HEK293 (cell line): ENCODE results near the gene TYW1B.
A peak's percentile ranks its signal among the peaks of the same experiment; 100 is the strongest.
"Not testable (repeated sequence)": the region's sequence is repeated elsewhere in the genome, so short reads cannot be mapped to it uniquely, and the experiment has no call there.

Experiments
- CTCF ChIA-PET: fragments of 350-600 bp; formaldehyde crosslinking; extraction: SDS; loops from one replicate; lab custom pipeline; 2021; ENCODE audit warnings: antibody characterized with exemption; lab: Yijun Ruan, JAX
- POLR2A ChIA-PET: fragments of 300-600 bp; formaldehyde crosslinking; extraction: SDS; loops from one replicate; lab custom pipeline; 2020; ENCODE audit warnings: antibody characterized with exemption, inconsistent platforms; lab: Yijun Ruan, JAX
- H3K27ac ChIP-seq: fragments of 200-500 bp; sonication (Bioruptor generic); 2 replicates; pipeline ENCODE4 v1.5.1; 2014; ENCODE audit warnings: low read depth, low read length, control low read depth, inconsistent platforms; ENCODE audit errors: extremely low read depth
- H3K36me3 ChIP-seq, 2 experiments: fragments of 200-500 bp in 1 of 2; sonication (Bioruptor generic) in 1 of 2; 1 replicate in 1 of 2; 2 replicates in 1 of 2; pipeline ENCODE4 v1.5.1; 2014 to 2017; ENCODE audit warnings: inconsistent platforms in 2 of 2, low read length in 2 of 2; ENCODE audit not compliant: control insufficient read depth in 2 of 2, insufficient read depth in 1 of 2
- H3K4me1 ChIP-seq: fragments of 200-500 bp; sonication (Bioruptor generic); 2 replicates; pipeline ENCODE4 v1.5.1; 2014; ENCODE audit warnings: mild to moderate bottlenecking, low read length, inconsistent platforms; ENCODE audit not compliant: control insufficient read depth, insufficient read depth
- H3K4me3 ChIP-seq: 2 replicates; pipeline ENCODE4 v1.5.1; 2011; ENCODE audit warnings: low read depth, mild to moderate bottlenecking, control low read depth, low read length, moderate library complexity
- H3K9me3 ChIP-seq: fragments of 200-500 bp; sonication (Bioruptor generic); 2 replicates; pipeline ENCODE4 v1.5.1; 2014; ENCODE audit warnings: low read depth, low read length, inconsistent platforms; ENCODE audit not compliant: control insufficient read depth, insufficient read depth
- EGR2 ChIP-seq: fragments of 450-650 bp; formaldehyde crosslinking; IDR thresholded peaks from 2 replicates; pipeline ENCODE4 v1.5.1; 2016; ENCODE audit warnings: low read depth, missing biosample characterization, missing genetic modification characterization
- GLIS1 ChIP-seq: fragments of 450-650 bp; formaldehyde crosslinking; IDR thresholded peaks from 2 replicates; pipeline ENCODE4 v1.5.1; 2016; ENCODE audit warnings: missing biosample characterization, missing genetic modification characterization
- HOXD13 ChIP-seq: sonication (generic); formaldehyde crosslinking; IDR thresholded peaks from 2 replicates; pipeline ENCODE4 v1.8.0; 2022; ENCODE audit warnings: missing genetic modification reagents, borderline replicate concordance
- KLF16 ChIP-seq: fragments of 450-650 bp; formaldehyde crosslinking; IDR thresholded peaks from 2 replicates; pipeline ENCODE4 v1.5.1; 2017; ENCODE audit warnings: missing biosample characterization, missing genetic modification characterization
- OVOL3 ChIP-seq: fragments of 450-650 bp; formaldehyde crosslinking; IDR thresholded peaks from 2 replicates; pipeline ENCODE4 v1.5.1; 2016; ENCODE audit warnings: missing biosample characterization, missing genetic modification characterization
- ZFHX2 ChIP-seq: fragments of 450-650 bp; formaldehyde crosslinking; conservative IDR thresholded peaks from 2 replicates; pipeline ENCODE4 v1.5.1; 2016; ENCODE audit warnings: missing biosample characterization, missing genetic modification characterization
- ZNF114 ChIP-seq: fragments of 450-650 bp; formaldehyde crosslinking; IDR thresholded peaks from 2 replicates; pipeline ENCODE4 v1.5.0; 2017; ENCODE audit warnings: missing biosample characterization, missing genetic modification characterization
- ZNF121 ChIP-seq: fragments of 450-650 bp; formaldehyde crosslinking; IDR thresholded peaks from 2 replicates; pipeline ENCODE4 v1.5.1; 2016; ENCODE audit warnings: missing biosample characterization, missing genetic modification characterization
- ZNF132 ChIP-seq: fragments of 450-650 bp; formaldehyde crosslinking; IDR thresholded peaks from 2 replicates; pipeline ENCODE4 v1.5.1; 2017; ENCODE audit warnings: missing biosample characterization, missing genetic modification characterization, borderline replicate concordance
- ZNF19 ChIP-seq: fragments of 450-650 bp; formaldehyde crosslinking; IDR thresholded peaks from 2 replicates; pipeline ENCODE4; 2016; ENCODE audit warnings: missing biosample characterization, missing genetic modification characterization, low read depth
- ZNF214 ChIP-seq: fragments of 450-650 bp; formaldehyde crosslinking; IDR thresholded peaks from 2 replicates; pipeline ENCODE4 v1.5.1; 2017; ENCODE audit warnings: missing biosample characterization, mild to moderate bottlenecking, missing genetic modification characterization, borderline replicate concordance
- ZNF423 ChIP-seq: fragments of 450-650 bp; formaldehyde crosslinking; IDR thresholded peaks from 2 replicates; pipeline ENCODE4 v1.5.1; 2016; ENCODE audit warnings: missing biosample characterization, missing genetic modification characterization
- ZNF626 ChIP-seq: fragments of 450-650 bp; sonication (Bioruptor Pico); formaldehyde crosslinking; IDR thresholded peaks from 2 replicates; pipeline ENCODE4 v1.5.1; 2018; ENCODE audit warnings: missing biosample characterization, missing genetic modification characterization, inconsistent platforms
- ZNF791 ChIP-seq: fragments of 450-650 bp; formaldehyde crosslinking; IDR thresholded peaks from 2 replicates; pipeline ENCODE4 v1.5.1; 2016; ENCODE audit warnings: missing biosample characterization, missing genetic modification characterization
- ZNF830 ChIP-seq: fragments of 450-650 bp; IDR thresholded peaks from 2 replicates; pipeline ENCODE4 v1.5.0; 2018; ENCODE audit warnings: missing biosample characterization, missing genetic modification characterization, low read depth, mild to moderate bottlenecking, moderate library complexity

TYW1B gene

DNA sequence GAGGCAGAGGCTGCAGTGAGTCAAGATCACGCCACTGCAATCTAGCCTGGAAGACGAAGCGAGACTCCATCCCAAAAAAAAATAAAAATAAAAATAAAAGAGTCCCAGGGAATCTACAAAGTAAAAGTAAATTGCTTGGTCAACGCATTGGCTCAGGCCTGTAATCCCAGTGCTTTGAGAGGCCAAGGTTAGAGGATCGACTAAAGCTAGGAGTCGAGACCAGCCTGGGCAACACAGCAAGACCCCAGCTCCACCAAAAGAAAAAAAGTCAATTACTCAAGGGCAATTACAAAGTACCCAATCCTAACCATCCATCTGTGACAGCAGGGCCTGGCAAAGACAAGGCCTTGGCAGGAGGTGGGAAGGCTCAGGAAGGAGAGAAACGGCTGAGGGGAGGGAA is 288.3 kb downstream of the TYW1B start:
- ChIA-PET POLR2A (no interaction called here), CTCF (interaction anchor here (1.0 kb wide), 1 partner anchor 46 kb away, joined by 3 read pairs; no protein-coding TSS in a partner anchor)
- no peaks in the 10 kb centered on the region for H3K36me3 ChIP-seq
- H3K9me3 ChIP-seq: no peaks in the 10 kb centered on the region
- TF ChIP-seq ZNF626 (no peak), ZNF114 (tag by site-specific recombination) (no peak), ZNF791 (no peak), ZNF121 (tag by site-specific recombination) (peak; percentile 23; the same call in 1 of the 2 replicates), HOXD13 (CRISPR knock-in tag) (no peak), ZNF132 (tag by site-specific recombination) (no peak), ZNF830 (tag by site-specific recombination) (no peak)
- H3K27ac ChIP-seq: no peak overlapping the region
- no peak overlapping the region for H3K4me3 ChIP-seq
- no peaks in the 10 kb centered on the region for H3K4me1 ChIP-seq

DNA sequence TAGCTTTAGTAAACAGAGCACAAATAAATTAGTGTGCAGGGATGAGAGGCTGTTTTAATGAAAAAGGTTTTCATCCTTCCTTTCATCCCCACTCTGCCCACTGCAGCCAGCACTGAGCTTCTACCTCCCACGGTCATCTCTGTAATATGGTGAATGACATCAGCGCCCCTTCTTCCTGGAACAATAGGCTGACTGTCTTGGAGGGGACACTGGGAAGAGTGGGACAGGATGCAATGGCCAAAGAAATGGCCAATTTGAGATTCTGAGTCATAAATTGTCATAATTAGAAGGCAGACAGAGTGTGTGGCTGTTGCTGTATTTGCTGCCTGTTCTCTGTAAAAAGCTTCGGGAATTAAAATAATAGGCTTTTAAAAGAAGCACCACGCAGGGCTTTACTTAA is 289.1 kb downstream of the TYW1B start:
- peak; percentile 55; the same call in 1 of the 2 replicates for TF ChIP-seq EGR2
- TF ChIP-seq ZNF423 (tag by site-specific recombination): no peak
- no peak for TF ChIP-seq KLF16
- TF ChIP-seq ZFHX2 (tag by site-specific recombination): peak; percentile 55
- TF ChIP-seq GLIS1 (tag by site-specific recombination): peak; percentile 15; the same call in 1 of the 2 replicates
- TF ChIP-seq ZNF19: no peak
- no peaks in the 10 kb centered on the region for H3K36me3 ChIP-seq
- no peaks in the 10 kb centered on the region for H3K9me3 ChIP-seq
- ChIA-PET POLR2A (no interaction called here), CTCF (interaction anchor here (0.8 kb wide), 1 partner anchor 905 kb away, joined by 4 read pairs; no protein-coding TSS in a partner anchor)
- H3K4me1 ChIP-seq: no peaks in the 10 kb centered on the region
- H3K27ac ChIP-seq: no peak overlapping the region
- no peak overlapping the region for H3K4me3 ChIP-seq

DNA sequence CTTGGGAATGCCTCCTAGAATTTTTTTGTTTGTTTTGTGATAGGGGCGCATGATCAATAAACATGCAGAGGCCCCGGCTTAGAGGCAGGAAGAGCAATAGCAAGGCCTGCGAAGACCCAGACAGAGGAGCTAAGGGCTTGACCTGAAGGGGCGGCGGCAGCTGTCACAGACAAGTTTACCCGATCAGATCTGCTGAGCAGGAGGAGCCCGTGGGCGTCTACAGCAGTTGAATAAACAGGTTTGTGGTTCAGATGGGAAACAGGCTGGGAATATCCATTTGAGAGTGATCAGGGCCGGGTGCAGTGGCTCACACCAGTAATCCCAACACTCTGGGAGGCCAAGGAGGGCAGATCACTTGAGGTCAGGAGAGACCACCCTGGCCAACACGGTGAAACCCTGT is 289.9 kb downstream of the TYW1B start:
- H3K4me1 ChIP-seq: no peaks in the 10 kb centered on the region
- ChIA-PET POLR2A (no interaction called here), CTCF (interaction anchor here (0.8 kb wide), 1 partner anchor 904 kb away, joined by 4 read pairs; no protein-coding TSS in a partner anchor)
- H3K4me3 ChIP-seq: no peak overlapping the region
- H3K9me3 ChIP-seq: no peaks in the 10 kb centered on the region
- no peak overlapping the region for H3K27ac ChIP-seq
- no peaks in the 10 kb centered on the region for H3K36me3 ChIP-seq
- TF ChIP-seq OVOL3 (no peak), ZNF214 (tag by site-specific recombination) (no peak), EGR2 (peak; percentile 56; the same call in 1 of the 2 replicates), ZFHX2 (tag by site-specific recombination) (peak; percentile 63)

DNA sequence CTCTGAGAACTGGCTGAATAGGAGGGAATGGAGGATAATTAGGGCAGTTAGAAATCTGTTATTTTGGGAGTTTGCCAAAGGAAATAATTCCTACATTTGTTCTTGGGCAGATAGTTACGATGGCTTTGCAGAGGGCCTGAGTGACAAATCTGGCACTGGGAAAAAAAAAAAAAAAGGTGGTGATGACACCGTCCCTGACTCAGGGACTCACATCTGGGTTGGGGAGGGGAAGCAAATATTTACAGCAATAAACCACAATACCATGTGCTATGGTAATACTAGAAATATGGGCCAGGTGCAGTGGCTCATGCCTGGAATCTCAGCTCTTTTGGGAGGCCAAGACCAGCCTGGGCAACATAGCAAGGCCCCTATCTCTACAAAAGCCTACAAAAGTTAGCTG is 292.0 kb downstream of the TYW1B start:
- H3K4me1 ChIP-seq, H3K27ac ChIP-seq, H3K9me3 ChIP-seq, POLR2A ChIA-PET, H3K36me3 ChIP-seq, H3K4me3 ChIP-seq: not testable (repeated sequence)
- CTCF ChIA-PET: interaction anchor here (0.6 to 0.7 kb wide), 2 partner anchors 108 to 1213 kb away, joined by 3 read pairs; no protein-coding TSS in a partner anchor

DNA sequence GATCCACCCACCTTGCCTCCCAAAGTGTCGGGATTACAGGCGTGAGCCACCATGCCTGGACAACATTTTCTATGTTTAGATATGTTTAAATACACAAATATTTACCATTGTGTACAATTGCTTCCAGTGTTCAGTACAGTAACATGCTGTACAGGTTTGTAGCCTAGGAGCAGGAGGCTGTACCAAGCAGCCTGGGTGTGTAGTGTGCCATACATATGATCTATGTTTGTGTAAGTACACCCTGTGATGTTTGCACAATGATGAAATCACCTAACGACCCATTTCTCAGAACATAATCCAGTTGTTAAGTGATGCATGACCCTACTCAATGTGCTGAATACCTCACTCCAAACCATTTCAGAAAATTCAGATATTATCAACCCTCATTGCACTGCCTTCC is 297.0 kb downstream of the TYW1B start:
- H3K36me3 ChIP-seq, CTCF ChIA-PET, H3K9me3 ChIP-seq, H3K27ac ChIP-seq, POLR2A ChIA-PET, H3K4me1 ChIP-seq, H3K4me3 ChIP-seq: not testable (repeated sequence)
